Mammary epithelial cell (primary cell): ENCODE results near the gene KAZN.
A peak's percentile ranks its signal among the peaks of the same experiment; 100 is the strongest.

Source experiments
- EZH2 ChIP-seq: IDR thresholded peaks from 2 replicates; pipeline ENCODE4 v1.6.1; 2012; ENCODE audit warnings: low read length, inconsistent platforms, borderline replicate concordance
- TF ChIP-seq, protein P1 (sequence below), 2 donors: IDR thresholded peaks in 1 of 2; conservative IDR thresholded peaks in 1 of 2; 2 replicates each; pipeline ENCODE4 v1.5.1; 2011 to 2012; ENCODE audit warnings: inconsistent platforms in 2 of 2, low read length in 2 of 2, mild to moderate bottlenecking in 2 of 2, control low read depth in 1 of 2, low read depth in 1 of 2; ENCODE audit not compliant: insufficient read depth in 1 of 2; ENCODE audit errors: extremely low read depth in 1 of 2

DNA sequence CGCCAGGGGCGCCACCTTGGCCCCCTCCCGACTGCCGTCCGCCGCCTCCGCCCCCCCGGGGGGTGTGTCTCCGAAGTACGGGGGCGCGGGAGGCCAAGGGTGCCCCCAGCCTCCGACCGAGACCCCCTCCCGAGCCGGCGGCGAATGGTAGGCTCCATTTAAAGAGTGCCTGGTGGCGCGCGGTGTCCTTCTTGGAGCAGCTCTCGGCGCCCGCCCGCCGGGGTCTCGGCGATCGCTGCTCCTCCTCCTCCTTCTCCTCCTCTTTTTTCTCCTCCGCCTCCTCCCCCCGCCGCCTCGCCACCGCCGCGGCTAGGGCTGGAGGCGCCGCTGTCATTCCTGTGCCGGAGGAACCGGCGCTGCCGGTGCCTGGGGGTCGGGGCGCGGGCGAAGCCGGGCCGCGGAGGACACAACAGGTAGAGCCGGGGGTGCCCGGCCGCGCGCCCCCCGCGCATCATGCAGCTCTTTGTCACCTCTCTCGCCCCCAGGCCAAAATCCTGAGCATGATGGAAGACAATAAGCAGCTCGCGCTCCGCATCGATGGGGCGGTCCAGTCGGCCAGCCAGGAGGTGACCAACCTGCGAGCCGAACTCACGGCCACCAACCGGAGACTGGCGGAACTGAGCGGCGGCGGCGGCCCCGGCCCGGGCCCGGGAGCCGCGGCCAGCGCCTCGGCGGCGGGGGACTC is at the start of gene KAZN:
- TF ChIP-seq, protein P1, sequence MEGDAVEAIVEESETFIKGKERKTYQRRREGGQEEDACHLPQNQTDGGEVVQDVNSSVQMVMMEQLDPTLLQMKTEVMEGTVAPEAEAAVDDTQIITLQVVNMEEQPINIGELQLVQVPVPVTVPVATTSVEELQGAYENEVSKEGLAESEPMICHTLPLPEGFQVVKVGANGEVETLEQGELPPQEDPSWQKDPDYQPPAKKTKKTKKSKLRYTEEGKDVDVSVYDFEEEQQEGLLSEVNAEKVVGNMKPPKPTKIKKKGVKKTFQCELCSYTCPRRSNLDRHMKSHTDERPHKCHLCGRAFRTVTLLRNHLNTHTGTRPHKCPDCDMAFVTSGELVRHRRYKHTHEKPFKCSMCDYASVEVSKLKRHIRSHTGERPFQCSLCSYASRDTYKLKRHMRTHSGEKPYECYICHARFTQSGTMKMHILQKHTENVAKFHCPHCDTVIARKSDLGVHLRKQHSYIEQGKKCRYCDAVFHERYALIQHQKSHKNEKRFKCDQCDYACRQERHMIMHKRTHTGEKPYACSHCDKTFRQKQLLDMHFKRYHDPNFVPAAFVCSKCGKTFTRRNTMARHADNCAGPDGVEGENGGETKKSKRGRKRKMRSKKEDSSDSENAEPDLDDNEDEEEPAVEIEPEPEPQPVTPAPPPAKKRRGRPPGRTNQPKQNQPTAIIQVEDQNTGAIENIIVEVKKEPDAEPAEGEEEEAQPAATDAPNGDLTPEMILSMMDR (conservative IDR thresholded peaks at IDR 0.05 in 1 of 2, IDR thresholded peaks at IDR 0.05 in 1 of 2; ENCODE audit: extremely low read depth in 1 of 2, insufficient read depth in 1 of 2, low read depth in 1 of 2, low read length in 2 of 2) = no peak
- peak; percentile 21 for TF ChIP-seq EZH2
